ENCODE measurements around the gene ZNF414. TPM values are rescaled to one million over a fixed set of nuclear protein-coding genes. Genes with fewer than 3 reads are reported as not detected.
A peak's percentile ranks its signal among the peaks of the same experiment; 100 is the strongest.

Gene ZNF414
- total RNA-seq, 3 donors from 2014 or later: 7.4 to 13.5 (median 7.5) TPM

GRCh38 chr19:8491574-8491973 lies 22.4 kb downstream of the ZNF414 start:
- Histone ChIP-seq H3K9me3 (no peaks in the 10 kb centered on the region), H3K4me1 (no peaks in the 10 kb centered on the region), H3K27ac (no peak overlapping the region), H3K36me3 (no peaks in the 10 kb centered on the region), H3K4me3 (no peak overlapping the region), H3K27me3 (no peaks in the 10 kb centered on the region)
- TF ChIP-seq POLR2AphosphoS5 (IDR thresholded peaks at IDR 0.05) (no peak), POLR2A (IDR thresholded peaks at IDR 0.05) (no peak), CTCF (IDR thresholded peaks at IDR 0.05) (no peak)
- intact Hi-C loops (cut with DNase I; ENCODE audit: low total_unique reads): no loop called here
- DNase-seq (ENCODE audit: low spot score in 2 of 2): no peak

- Histone ChIP-seq H3K4me1 (no peaks in the 10 kb centered on the region), H3K27ac (peak overlapping the region; percentile 63 to 71), H3K36me3 (no peaks in the 10 kb centered on the region), H3K4me3 (no peak overlapping the region), H3K9me3 (no peaks in the 10 kb centered on the region), H3K27me3 (no peaks in the 10 kb centered on the region)
- DNase-seq (ENCODE audit: low spot score in 2 of 2): no peak
- no peak for TF ChIP-seq POLR2AphosphoS5 (IDR thresholded peaks at IDR 0.05)
- no peak for TF ChIP-seq CTCF (IDR thresholded peaks at IDR 0.05)
- no peak for TF ChIP-seq POLR2A (IDR thresholded peaks at IDR 0.05)
- intact Hi-C loops (cut with DNase I; ENCODE audit: low total_unique reads): no loop called here
These were observed 23.1 kb downstream of the ZNF414 start for GRCh38 chr19:8490873-8491272.

GRCh38 chr19:8490395-8490760 lies 23.6 kb downstream of the ZNF414 start:
- H3K4me3 ChIP-seq: peak overlapping the region in 2 of 3 donors; percentile 18 to 39
- DNase-seq (ENCODE audit: low spot score in 2 of 2): no peak
- no peaks in the 10 kb centered on the region for H3K9me3 ChIP-seq
- intact Hi-C loops (cut with DNase I; ENCODE audit: low total_unique reads): no loop called here
- H3K36me3 ChIP-seq: peaks cover 3% of the 10 kb centered on the region
- H3K27ac ChIP-seq: peak overlapping the region; percentile 63 to 71
- no peak for TF ChIP-seq POLR2AphosphoS5 (IDR thresholded peaks at IDR 0.05)
- no peak for TF ChIP-seq CTCF (IDR thresholded peaks at IDR 0.05)
- no peak for TF ChIP-seq POLR2A (IDR thresholded peaks at IDR 0.05)
- H3K4me1 ChIP-seq: no peaks in the 10 kb centered on the region
- H3K27me3 ChIP-seq: no peaks in the 10 kb centered on the region

- Histone ChIP-seq H3K36me3 (peaks cover 3% of the 10 kb centered on the region), H3K27me3 (no peaks in the 10 kb centered on the region), H3K4me1 (no peaks in the 10 kb centered on the region), H3K27ac (peak overlapping the region; percentile 63 to 71), H3K4me3 (peak overlapping the region in 2 of 3 donors; percentile 18 to 39), H3K9me3 (no peaks in the 10 kb centered on the region)
- DNase-seq (ENCODE audit: low spot score in 2 of 2): peak in 1 of 2 donors; percentile 89
- intact Hi-C loops (cut with DNase I; ENCODE audit: low total_unique reads): no loop called here
- TF ChIP-seq CTCF (IDR thresholded peaks at IDR 0.05): no peak
- TF ChIP-seq POLR2A (IDR thresholded peaks at IDR 0.05): no peak
- TF ChIP-seq POLR2AphosphoS5 (IDR thresholded peaks at IDR 0.05): no peak
These were observed 24.2 kb downstream of the ZNF414 start for GRCh38 chr19:8489561-8490394.

GRCh38 chr19:8488365-8488764 lies 25.6 kb downstream of the ZNF414 start:
- H3K27me3 ChIP-seq: no peaks in the 10 kb centered on the region
- H3K4me1 ChIP-seq: no peaks in the 10 kb centered on the region
- DNase-seq (ENCODE audit: low spot score in 2 of 2): no peak
- H3K4me3 ChIP-seq: no peak overlapping the region
- intact Hi-C loops (cut with DNase I; ENCODE audit: low total_unique reads): no loop called here
- TF ChIP-seq CTCF (IDR thresholded peaks at IDR 0.05) (no peak), POLR2A (IDR thresholded peaks at IDR 0.05) (no peak), POLR2AphosphoS5 (IDR thresholded peaks at IDR 0.05) (no peak)
- H3K36me3 ChIP-seq: peaks cover 3% of the 10 kb centered on the region
- H3K27ac ChIP-seq: no peak overlapping the region
- H3K9me3 ChIP-seq: no peaks in the 10 kb centered on the region
